IMR-90 (cell line): ENCODE measurements around the gene UNC5B. TPM values are rescaled to one million over a fixed set of nuclear protein-coding genes. Genes with fewer than 3 reads are reported as not detected.

ENCODE experiments used
- ATAC-seq: fragments of 200-7000 bp; cut with Tn5 transposase; 2 replicates; pipeline ENCODE4 v1.9.1; 2020; ENCODE audit warnings: low read depth, mild to moderate bottlenecking, moderate library complexity
- BruUV-seq: library from RNA; stranded (reverse); fragments of 400-500 nt; replicated peaks from 2 replicates; lab custom pipeline; 2021; lab: Mats Ljungman, UMichigan
- CTCF ChIA-PET: fragments of 300-600 bp; formaldehyde crosslinking; extraction: SDS; loops from one replicate; lab custom pipeline; 2021; ENCODE audit warnings: antibody characterized with exemption; lab: Yijun Ruan, JAX
- POLR2A ChIA-PET: fragments of 300-600 bp; sonication (Branson Sonifier 250); formaldehyde crosslinking; loops from one replicate; lab custom pipeline; 2022; ENCODE audit warnings: antibody characterized with exemption; ENCODE audit not compliant: unreplicated experiment; lab: Charles Lee
- DNase-seq: peaks from one replicate; pipeline ENCODE4 v3.0.0; 2013
- H2AFZ ChIP-seq: replicated peaks from 2 replicates; pipeline ENCODE3; 2013; ENCODE audit warnings: low read length, mild to moderate bottlenecking; ENCODE audit not compliant: poor library complexity
- H2AK5ac ChIP-seq: 2 replicates; pipeline ENCODE4 v1.6.1; 2013; ENCODE audit warnings: low read depth, low read length, inconsistent platforms
- H2AK9ac ChIP-seq: replicated peaks from 2 replicates; pipeline ENCODE3; 2013; ENCODE audit warnings: mild to moderate bottlenecking, low read depth, low read length, moderate library complexity; ENCODE audit not compliant: poor library complexity
- H2BK120ac ChIP-seq: 2 replicates; pipeline ENCODE4 v1.6.1; 2013; ENCODE audit warnings: low read depth, low read length, inconsistent platforms
- H2BK15ac ChIP-seq: 3 replicates; pipeline ENCODE4 v1.6.1; 2013; ENCODE audit warnings: low read depth, low read length, inconsistent platforms
- H2BK20ac ChIP-seq: 2 replicates; pipeline ENCODE4 v1.6.1; 2013; ENCODE audit warnings: low read depth, mild to moderate bottlenecking, inconsistent platforms, low read length, moderate library complexity
- H2BK5ac ChIP-seq: 2 replicates; pipeline ENCODE4 v1.6.1; 2013; ENCODE audit warnings: mild to moderate bottlenecking, low read depth, low read length, inconsistent platforms; ENCODE audit not compliant: poor library complexity, severe bottlenecking
- H3K14ac ChIP-seq: replicated peaks from 2 replicates; pipeline ENCODE4 v1.6.1; 2013; ENCODE audit warnings: low read depth, low read length, inconsistent platforms
- H3K18ac ChIP-seq: 2 replicates; pipeline ENCODE4 v1.6.1; 2013; ENCODE audit warnings: low read depth, low read length, control low read depth
- H3K23ac ChIP-seq: 2 replicates; pipeline ENCODE4 v1.6.1; 2013; ENCODE audit warnings: low read depth, low read length, inconsistent platforms
- H3K27ac ChIP-seq: 2 replicates; pipeline ENCODE4 v1.5.1; 2013; ENCODE audit warnings: mild to moderate bottlenecking, control low read depth, low read length; ENCODE audit not compliant: insufficient read depth
- H3K27me3 ChIP-seq: 2 replicates; pipeline ENCODE4 v1.6.1; 2013; ENCODE audit warnings: low read length; ENCODE audit not compliant: control insufficient read depth, insufficient read depth
- H3K36me3 ChIP-seq: 2 replicates; pipeline ENCODE4 v1.6.1; 2013; ENCODE audit warnings: low read length, mixed read lengths; ENCODE audit not compliant: control insufficient read depth, insufficient read depth
- H3K4ac ChIP-seq: 2 replicates; pipeline ENCODE4 v1.6.1; 2013; ENCODE audit warnings: low read depth, low read length, inconsistent platforms
- H3K4me1 ChIP-seq: 2 replicates; pipeline ENCODE4 v1.6.1; 2013; ENCODE audit warnings: low read length, mixed read lengths; ENCODE audit not compliant: control insufficient read depth, insufficient read depth
- H3K4me2 ChIP-seq: 2 replicates; pipeline ENCODE4 v1.6.1; 2013; ENCODE audit warnings: low read depth, mild to moderate bottlenecking, control low read depth, low read length, moderate library complexity
- H3K4me3 ChIP-seq: 2 replicates; pipeline ENCODE4 v1.5.1; 2013; ENCODE audit warnings: low read depth, mild to moderate bottlenecking, control low read depth, low read length, moderate library complexity; ENCODE audit not compliant: insufficient read depth
- H3K56ac ChIP-seq: 2 replicates; pipeline ENCODE4 v1.6.1; 2013; ENCODE audit warnings: low read length, inconsistent platforms; ENCODE audit not compliant: insufficient read depth; ENCODE audit errors: extremely low read depth
- H3K79me1 ChIP-seq, 2 experiments: 2 replicates each; pipeline ENCODE4 v1.6.1; 2013; ENCODE audit warnings: low read length in 2 of 2, inconsistent platforms in 1 of 2, low read depth in 1 of 2
- H3K9ac ChIP-seq: 2 replicates; pipeline ENCODE4 v1.6.1; 2013; ENCODE audit warnings: low read depth, low read length, control low read depth
- H3K9me1 ChIP-seq: 2 replicates; pipeline ENCODE4 v1.6.1; 2013; ENCODE audit warnings: low read length, inconsistent platforms; ENCODE audit not compliant: insufficient read depth
- H3K9me3 ChIP-seq: 2 replicates; pipeline ENCODE4 v1.6.1; 2013; ENCODE audit warnings: low read length; ENCODE audit not compliant: control insufficient read depth, insufficient read depth
- H4K20me1 ChIP-seq: 2 replicates; pipeline ENCODE4 v1.6.1; 2013; ENCODE audit warnings: low read length, inconsistent platforms; ENCODE audit not compliant: insufficient read depth
- H4K5ac ChIP-seq: 2 replicates; pipeline ENCODE4 v1.6.1; 2013; ENCODE audit warnings: mild to moderate bottlenecking, low read depth, low read length, control low read depth
- H4K8ac ChIP-seq, 2 experiments: 2 replicates each; pipeline ENCODE4 v1.6.1; 2013; ENCODE audit warnings: low read depth in 2 of 2, low read length in 2 of 2, control low read depth in 1 of 2, inconsistent platforms in 1 of 2
- H4K91ac ChIP-seq: 2 replicates; pipeline ENCODE4 v1.6.1; 2013; ENCODE audit warnings: low read depth, low read length, inconsistent platforms; ENCODE audit not compliant: insufficient read depth
- CEBPB ChIP-seq: IDR thresholded peaks from 2 replicates; pipeline ENCODE4 v1.6.1; 2012; ENCODE audit warnings: low read depth, low read length, improper control_type of control experiment
- FOS ChIP-seq: fragments of 150-350 bp; IDR thresholded peaks from 2 replicates; pipeline ENCODE4 v1.6.1; 2016; ENCODE audit warnings: low read depth, low read length
- MAFK ChIP-seq: IDR thresholded peaks from 2 replicates; pipeline ENCODE4 v1.6.1; 2012; ENCODE audit warnings: low read depth, low read length, improper control_type of control experiment
- RCOR1 ChIP-seq: IDR thresholded peaks from 2 replicates; pipeline ENCODE4 v1.6.1; 2012; ENCODE audit warnings: mild to moderate bottlenecking, low read length, improper control_type of control experiment; ENCODE audit not compliant: insufficient replicate concordance
- WGBS, 2 experiments: methylation state at CpG; one replicate each; pipeline versions ENCODE4 v1.1.5 to v1.1.7; 2013; ENCODE audit warnings: missing lambda C conversion rate in 2 of 2; ENCODE audit not compliant: insufficient read length in 1 of 2; ENCODE audit errors: extremely low coverage in 2 of 2; 5-methylcytosine and 5-hydroxymethylcytosine counted together
- dilution Hi-C: fragments of 300-500 bp; cut with HindIII; formaldehyde crosslinking; loops from one replicate; pipeline ENCODE4 v1.14.3; 2018; ENCODE audit warnings: low sequenced_read_pairs; ENCODE audit not compliant: unreplicated experiment
- in situ Hi-C: fragments of 300-500 bp; cut with MboI; formaldehyde crosslinking; loops from 3 replicates; pipeline ENCODE4 v1.14.3; 2019; ENCODE audit warnings: low sequenced_read_pairs, inconsistent platforms, mixed read lengths
- intact Hi-C: fragments of 100-400 bp; cut with micrococcal nuclease; formaldehyde crosslinking; loops from 2 replicates; pipeline ENCODE4 v1.10.0; 2022
- polyA plus RNA-seq, 3 experiments: library from polyadenylated mRNA; depleted of rRNA; stranded (reverse); fragments of >200 nt; gene quantifications; 2 replicates each; pipeline ENCODE4 v1.2.3, GENCODE V29; 2012; ENCODE audit warnings: low replicate concordance in 1 of 3
- total RNA-seq: library from RNA; depleted of rRNA; stranded (reverse); fragments of >200 nt; gene quantifications from 2 replicates; pipeline ENCODE4 v1.2.3, GENCODE V29; 2012

UNC5B gene
- total and polyA plus RNA-seq, 2 of the 4 experiments (the other 2 are of a cell fraction), result 1.6 to 4.2 TPM

GRCh38 chr10:71225291-71226058 lies 13.1 kb downstream of the UNC5B start (continued):
- no peak for TF ChIP-seq MAFK

GRCh38 chr10:71228875-71229675 lies 16.7 kb downstream of the UNC5B start:
- POLR2A ChIA-PET, result no interaction called here
- intact Hi-C loops, result no loop called here
- no TSS peak for BruUV-seq
- DNase-seq, result no peak
- H3K4me2 ChIP-seq, result no peak overlapping the region
- no peak overlapping the region for H2AFZ ChIP-seq
- no peaks in the 10 kb centered on the region for H3K36me3 ChIP-seq
- CTCF ChIA-PET, result no interaction called here
- H4K91ac ChIP-seq, result no peak overlapping the region
- H3K9me3 ChIP-seq, result no peaks in the 10 kb centered on the region
- H3K4ac ChIP-seq, result no peak overlapping the region
- ATAC-seq, result no peak
- no peak overlapping the region for H2AK9ac ChIP-seq
- H2BK120ac ChIP-seq, result no peak overlapping the region
- no peak overlapping the region for H3K23ac ChIP-seq
- H3K27me3 ChIP-seq, result no peaks in the 10 kb centered on the region
- H2BK15ac ChIP-seq, result no peak overlapping the region
- dilution Hi-C loops, result no loop called here
- 76% methylated on average over 3 of the region's 16 CpGs; no CpG with 5 or more reads in 1 of the 2 experiments for WGBS, 2 experiments
- no peak overlapping the region for H3K4me3 ChIP-seq
- no peak overlapping the region for H2BK20ac ChIP-seq
- peaks cover 8% of the 10 kb centered on the region; the same call in 1 of the 2 replicates for H3K9me1 ChIP-seq
- no peak overlapping the region for H3K9ac ChIP-seq
- H3K18ac ChIP-seq, result no peak overlapping the region
- H3K14ac ChIP-seq, result no peak overlapping the region
- no peaks in the 10 kb centered on the region; a peak in 1 of 4 replicates for H3K79me1 ChIP-seq
- no peak overlapping the region for H3K56ac ChIP-seq
- no peak overlapping the region for H2AK5ac ChIP-seq
- H3K27ac ChIP-seq, result no peak overlapping the region
- no peaks in the 10 kb centered on the region; the same call in 1 of the 2 replicates for H4K20me1 ChIP-seq
- H3K4me1 ChIP-seq, result peaks cover 4% of the 10 kb centered on the region; the same call in 1 of the 2 replicates
- no peak overlapping the region for H4K8ac ChIP-seq
- H2BK5ac ChIP-seq, result no peak overlapping the region
- no peak overlapping the region for H4K5ac ChIP-seq
- TF ChIP-seq CEBPB, result no peak
- TF ChIP-seq FOS, result no peak
- no peak for TF ChIP-seq RCOR1
- in situ Hi-C loops, result no loop called here
